ENCODE results near the gene BEAN1. TPM values are rescaled to one million over a fixed set of nuclear protein-coding genes. Genes with fewer than 3 reads are reported as not detected.

BEAN1 gene
- total RNA-seq, 6 experiments from 2014 or later: not detected

GRCh38 chr16:66471264-66471663, 44.2 kb downstream of the BEAN1 start:
- no peak for TF ChIP-seq CTCF (IDR thresholded peaks at IDR 0.05)
- H3K27me3 Mint-ChIP-seq (ENCODE audit: insufficient read depth): peaks cover 54% of the 10 kb centered on the region
- H3K27ac Mint-ChIP-seq: no peak overlapping the region
- no peak overlapping the region for H3K4me3 Mint-ChIP-seq
- H3K36me3 Mint-ChIP-seq (ENCODE audit: low read depth): no peaks in the 10 kb centered on the region
- peaks cover 3% of the 10 kb centered on the region for H3K9me3 Mint-ChIP-seq
- no peaks in the 10 kb centered on the region for H3K4me1 Mint-ChIP-seq (ENCODE audit: low read depth)
- no peak for DNase-seq

DNA sequence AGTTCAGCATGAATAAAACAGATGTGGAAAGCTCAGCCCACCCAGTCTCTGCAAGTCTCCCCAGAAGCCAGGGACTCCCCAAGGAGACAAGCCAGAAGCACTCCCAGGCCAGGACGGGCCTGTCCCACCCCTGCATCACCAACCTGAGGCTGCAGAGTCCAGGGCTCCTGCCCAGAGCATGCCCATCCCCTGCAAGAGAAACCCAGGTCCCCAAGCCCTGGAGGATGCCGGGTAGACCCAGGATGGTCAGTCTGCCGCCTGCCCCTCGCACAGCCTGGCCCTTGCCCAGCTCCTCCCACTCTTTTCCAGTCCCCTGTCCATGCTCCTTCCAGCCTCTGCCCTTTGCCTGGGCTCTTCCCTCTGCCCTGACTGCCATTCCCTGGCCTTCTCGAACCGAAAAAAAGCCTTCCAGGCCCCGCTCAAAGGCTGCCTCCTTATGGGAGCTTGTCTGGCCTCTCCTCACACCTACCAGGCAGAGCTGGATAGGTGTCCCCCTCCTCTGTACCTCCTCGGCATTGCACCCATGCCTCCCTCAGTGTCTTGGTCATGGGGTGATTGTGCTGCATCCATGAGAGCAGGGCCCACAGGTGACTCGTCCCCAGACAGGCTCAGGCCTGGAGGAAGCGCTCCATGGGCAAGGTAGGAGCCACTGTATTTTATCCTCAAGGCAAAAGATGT, 44.8 kb downstream of the BEAN1 start:
- H3K27me3 Mint-ChIP-seq (ENCODE audit: insufficient read depth): peaks cover 52% of the 10 kb centered on the region
- DNase-seq: no peak
- H3K4me3 Mint-ChIP-seq: no peak overlapping the region
- no peaks in the 10 kb centered on the region for H3K36me3 Mint-ChIP-seq (ENCODE audit: low read depth)
- no peak overlapping the region for H3K27ac Mint-ChIP-seq
- no peaks in the 10 kb centered on the region for H3K9me3 Mint-ChIP-seq
- no peak for TF ChIP-seq CTCF (IDR thresholded peaks at IDR 0.05)
- H3K4me1 Mint-ChIP-seq (ENCODE audit: low read depth): no peaks in the 10 kb centered on the region

GRCh38 chr16:66473051-66473571, 46.0 kb downstream of the BEAN1 start:
- Mint-ChIP-seq H3K27me3 (ENCODE audit: insufficient read depth) (peaks cover 42% of the 10 kb centered on the region), H3K4me1 (ENCODE audit: low read depth) (no peaks in the 10 kb centered on the region), H3K36me3 (ENCODE audit: low read depth) (no peaks in the 10 kb centered on the region), H3K4me3 (no peak overlapping the region), H3K27ac (no peak overlapping the region), H3K9me3 (no peaks in the 10 kb centered on the region)
- no peak for DNase-seq
- TF ChIP-seq CTCF (IDR thresholded peaks at IDR 0.05): no peak

- no peak overlapping the region for H3K27ac Mint-ChIP-seq
- peaks cover 35% of the 10 kb centered on the region for H3K27me3 Mint-ChIP-seq (ENCODE audit: insufficient read depth)
- no peaks in the 10 kb centered on the region for H3K9me3 Mint-ChIP-seq
- no peaks in the 10 kb centered on the region for H3K36me3 Mint-ChIP-seq (ENCODE audit: low read depth)
- TF ChIP-seq CTCF (IDR thresholded peaks at IDR 0.05): no peak
- H3K4me1 Mint-ChIP-seq (ENCODE audit: low read depth): no peaks in the 10 kb centered on the region; the same call in 1 of the 2 replicates
- no peak overlapping the region for H3K4me3 Mint-ChIP-seq
- DNase-seq: no peak
These were observed 46.8 kb downstream of the BEAN1 start for GRCh38 chr16:66473654-66474519.

GRCh38 chr16:66474750-66475199, 47.7 kb downstream of the BEAN1 start:
- Mint-ChIP-seq H3K4me1 (ENCODE audit: low read depth) (no peaks in the 10 kb centered on the region; the same call in 1 of the 2 replicates), H3K27ac (no peak overlapping the region), H3K36me3 (ENCODE audit: low read depth) (no peaks in the 10 kb centered on the region), H3K4me3 (no peak overlapping the region), H3K9me3 (no peaks in the 10 kb centered on the region), H3K27me3 (ENCODE audit: insufficient read depth) (peaks cover 32% of the 10 kb centered on the region)
- no peak for DNase-seq
- TF ChIP-seq CTCF (IDR thresholded peaks at IDR 0.05): no peak
